Measurements from ENCODE around the gene ITGB1BP1. TPM values are rescaled to one million over a fixed set of nuclear protein-coding genes. Genes with fewer than 3 reads are reported as not detected.

The ITGB1BP1 gene
- total and polyA plus RNA-seq, 2 of the 13 experiments (the other 11 are each of a cell fraction or from before 2014, with no cell fraction given) = 106 to 108 TPM

- H3K4me1 ChIP-seq (ENCODE audit: insufficient read depth, low read length) = peaks cover 4% of the 10 kb centered on the region; the same call in 1 of the 2 replicates
- H3K36me3 ChIP-seq (replicated peaks in 1 of 2; ENCODE audit: control insufficient read depth in 1 of 2, insufficient read depth in 2 of 2, low read length in 2 of 2) = peaks cover 8 to 36% of the 10 kb centered on the region in 2 experiments
- WGBS (ENCODE audit: low lambda C conversion rate) = 93% methylated on average over 9 of the region's 9 CpGs
- H3K79me2 ChIP-seq (ENCODE audit: insufficient read depth, low read length) = no peaks in the 10 kb centered on the region
- H3K9me3 ChIP-seq (ENCODE audit: low read length) = no peaks in the 10 kb centered on the region
- TF ChIP-seq KLF13 (CRISPR knock-in tag; IDR thresholded peaks at IDR 0.05) (no peak), SRSF9 (IDR thresholded peaks at IDR 0.05; ENCODE audit: borderline replicate concordance, insufficient read depth, low read depth, low read length, poor library complexity, severe bottlenecking) (no peak), POLR2G (IDR thresholded peaks at IDR 0.05; ENCODE audit: low read depth, low read length) (peak; percentile 19; the same call in 1 of the 2 replicates), KLF6 (CRISPR knock-in tag; IDR thresholded peaks at IDR 0.05) (no peak)
- TF ChIP-seq, protein P1, sequence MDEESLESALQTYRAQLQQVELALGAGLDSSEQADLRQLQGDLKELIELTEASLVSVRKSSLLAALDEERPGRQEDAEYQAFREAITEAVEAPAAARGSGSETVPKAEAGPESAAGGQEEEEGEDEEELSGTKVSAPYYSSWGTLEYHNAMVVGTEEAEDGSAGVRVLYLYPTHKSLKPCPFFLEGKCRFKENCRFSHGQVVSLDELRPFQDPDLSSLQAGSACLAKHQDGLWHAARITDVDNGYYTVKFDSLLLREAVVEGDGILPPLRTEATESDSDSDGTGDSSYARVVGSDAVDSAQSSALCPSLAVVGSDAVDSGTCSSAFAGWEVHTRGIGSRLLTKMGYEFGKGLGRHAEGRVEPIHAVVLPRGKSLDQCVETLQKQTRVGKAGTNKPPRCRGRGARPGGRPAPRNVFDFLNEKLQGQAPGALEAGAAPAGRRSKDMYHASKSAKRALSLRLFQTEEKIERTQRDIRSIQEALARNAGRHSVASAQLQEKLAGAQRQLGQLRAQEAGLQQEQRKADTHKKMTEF (CRISPR knock-in tag; IDR thresholded peaks at IDR 0.05) = no peak
- no peak for FAIRE-seq
- H3K4me2 ChIP-seq (ENCODE audit: low read depth, low read length) = no peak overlapping the region
- no peak for DNase-seq (ENCODE audit: low spot score)
- H3K4me3 ChIP-seq (replicated peaks in 1 of 3; ENCODE audit: insufficient read depth in 1 of 3, low read depth in 2 of 3, low read length in 3 of 3) = no peak overlapping the region
- no peak overlapping the region for H2AFZ ChIP-seq (ENCODE audit: low read length)
- ATAC-seq = no peak; the same call in 2 of the 3 replicates
- no peak overlapping the region for H3K27ac ChIP-seq (ENCODE audit: extremely low read length, insufficient read depth, low read length)
- no peaks in the 10 kb centered on the region for H4K20me1 ChIP-seq (ENCODE audit: insufficient read depth, low read length)
- CTCF ChIA-PET (ENCODE audit: low intra/inter-chr PET ratio, low total read pairs) = no interaction called here
- no TSS peak for BruUV-seq (replicated peaks)
- intact Hi-C loops (cut with micrococcal nuclease; ENCODE audit: unreplicated experiment) = no loop called here
- H3K9ac ChIP-seq (ENCODE audit: insufficient read depth, low read depth, low read length) = no peak overlapping the region
- in situ Hi-C loops (cut with HindIII; ENCODE audit: extremely low pct_ligation_motif_present, low pct_unique_long_range_greater_than_20kb) = no loop called here
- POLR2A ChIA-PET = no interaction called here
- H3K27me3 ChIP-seq (ENCODE audit: control insufficient read depth in 1 of 2, insufficient read depth in 2 of 2, low read length in 2 of 2) = no peaks in the 10 kb centered on the region
These were observed 14.6 kb downstream of the ITGB1BP1 start for GRCh38 chr2:9408641-9409151.

DNA sequence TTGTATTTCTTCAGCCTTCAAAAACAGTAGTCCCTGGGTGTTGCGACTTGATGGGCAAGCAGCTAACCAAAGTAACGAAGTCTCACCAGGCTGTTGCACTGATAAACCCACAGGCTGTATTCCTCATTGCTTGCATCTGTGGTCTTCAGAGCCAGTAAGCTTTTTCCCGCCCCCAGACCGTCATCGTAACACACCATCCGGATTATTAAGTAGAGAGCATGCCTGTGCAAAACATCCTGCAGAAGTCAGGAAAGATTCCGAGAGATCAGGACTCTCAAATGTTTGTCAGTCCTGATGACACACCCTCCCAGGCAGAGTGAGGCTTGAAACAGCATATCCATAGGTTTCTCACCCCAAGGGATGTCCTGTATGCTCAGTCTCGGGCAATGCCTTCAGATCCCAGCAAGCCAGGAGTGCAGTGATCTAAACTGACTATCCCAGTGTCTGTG is 15.9 kb downstream of the ITGB1BP1 start:
- WGBS (ENCODE audit: low lambda C conversion rate) = 98% methylated on average over 8 of the region's 8 CpGs

More for the DNA sequence above, 15.9 kb downstream of the ITGB1BP1 start:
- Histone ChIP-seq H2AFZ (ENCODE audit: low read length) (no peak overlapping the region), H3K4me1 (ENCODE audit: insufficient read depth, low read length) (peaks cover 11% of the 10 kb centered on the region; the same call in 1 of the 2 replicates), H3K9me3 (ENCODE audit: low read length) (no peaks in the 10 kb centered on the region), H3K79me2 (ENCODE audit: insufficient read depth, low read length) (no peaks in the 10 kb centered on the region), H3K9ac (ENCODE audit: insufficient read depth, low read depth, low read length) (no peak overlapping the region), H3K4me2 (ENCODE audit: low read depth, low read length) (no peak overlapping the region), H3K27me3 (ENCODE audit: control insufficient read depth in 1 of 2, insufficient read depth in 2 of 2, low read length in 2 of 2) (no peaks in the 10 kb centered on the region), H3K4me3 (replicated peaks in 1 of 3; ENCODE audit: insufficient read depth in 1 of 3, low read depth in 2 of 3, low read length in 3 of 3) (no peak overlapping the region), H3K27ac (ENCODE audit: extremely low read length, insufficient read depth, low read length) (no peak overlapping the region), H3K36me3 (replicated peaks in 1 of 2; ENCODE audit: control insufficient read depth in 1 of 2, insufficient read depth in 2 of 2, low read length in 2 of 2) (peaks cover 8 to 30% of the 10 kb centered on the region in 2 experiments), H4K20me1 (ENCODE audit: insufficient read depth, low read length) (no peaks in the 10 kb centered on the region)
- peak; percentile 71 for TF ChIP-seq RBM22 (optimal IDR thresholded peaks at IDR 0.05; ENCODE audit: low read length)
- TF ChIP-seq NFKB2 (CRISPR knock-in tag; IDR thresholded peaks at IDR 0.05; ENCODE audit: borderline replicate concordance) = no peak
- in situ Hi-C loops (cut with HindIII; ENCODE audit: extremely low pct_ligation_motif_present, low pct_unique_long_range_greater_than_20kb) (no loop called here), intact Hi-C loops (cut with micrococcal nuclease; ENCODE audit: unreplicated experiment) (no loop called here)
- DNase-seq (ENCODE audit: low spot score) (no peak), ATAC-seq (peak; percentile 20; the same call in 1 of the 3 replicates), FAIRE-seq (no peak)
- no TSS peak for BruUV-seq (replicated peaks)
- ChIA-PET POLR2A (no interaction called here), CTCF (ENCODE audit: low intra/inter-chr PET ratio, low total read pairs) (no interaction called here)

All from HepG2 (cell line).